DOHH2 (cell line): ENCODE results near the gene TNFSF9.

ENCODE experiments used
- CTCF ChIP-seq: fragments of 200-600 bp; sonication (generic); IDR thresholded peaks from one replicate; pipeline ENCODE4 v1.5.1; 2014; ENCODE audit warnings: antibody characterized with exemption, mild to moderate bottlenecking, low read depth, low read length; ENCODE audit not compliant: poor library complexity, severe bottlenecking
- EZH2phosphoT487 ChIP-seq: fragments of 200-600 bp; sonication (generic); IDR thresholded peaks from 2 replicates; pipeline ENCODE4 v1.6.1; 2017; ENCODE audit warnings: borderline replicate concordance, mild to moderate bottlenecking, antibody characterized with exemption, low read length, moderate library complexity, mixed read lengths

GRCh38 chr19:6533746-6534418 lies 3.1 kb downstream of the TNFSF9 start:
- no peak for TF ChIP-seq CTCF
- TF ChIP-seq EZH2phosphoT487 = no peak
